HUES6 (cell line): ENCODE results near the gene ZFR2.
"Not testable (repeated sequence)": the region's sequence is repeated elsewhere in the genome, so short reads cannot be mapped to it uniquely, and the experiment has no call there.

Experiments used
- H3K27ac ChIP-seq: 2 replicates; pipeline ENCODE4 v1.7.0; 2013; ENCODE audit warnings: low read depth, mild to moderate bottlenecking, low read length, inconsistent platforms
- H3K27me3 ChIP-seq: 2 replicates; pipeline ENCODE4 v1.6.1; 2013; ENCODE audit warnings: low read length; ENCODE audit not compliant: control insufficient read depth, insufficient read depth
- H3K36me3 ChIP-seq: 2 replicates; pipeline ENCODE4 v1.6.1; 2013; ENCODE audit warnings: low read length; ENCODE audit not compliant: control insufficient read depth, insufficient read depth
- H3K4me1 ChIP-seq: 2 replicates; pipeline ENCODE4 v1.6.1; 2013; ENCODE audit warnings: low read length; ENCODE audit not compliant: control insufficient read depth, insufficient read depth
- H3K4me3 ChIP-seq: 2 replicates; pipeline ENCODE4 v1.5.1; 2013; ENCODE audit warnings: low read depth, low read length
- H3K9ac ChIP-seq: one replicate; pipeline ENCODE4 v1.6.1; 2013; ENCODE audit warnings: mild to moderate bottlenecking, low read length
- H3K9me3 ChIP-seq: 2 replicates; pipeline ENCODE4 v1.6.1; 2013; ENCODE audit warnings: low read depth, low read length; ENCODE audit not compliant: control insufficient read depth, insufficient read depth

The ZFR2 gene

DNA sequence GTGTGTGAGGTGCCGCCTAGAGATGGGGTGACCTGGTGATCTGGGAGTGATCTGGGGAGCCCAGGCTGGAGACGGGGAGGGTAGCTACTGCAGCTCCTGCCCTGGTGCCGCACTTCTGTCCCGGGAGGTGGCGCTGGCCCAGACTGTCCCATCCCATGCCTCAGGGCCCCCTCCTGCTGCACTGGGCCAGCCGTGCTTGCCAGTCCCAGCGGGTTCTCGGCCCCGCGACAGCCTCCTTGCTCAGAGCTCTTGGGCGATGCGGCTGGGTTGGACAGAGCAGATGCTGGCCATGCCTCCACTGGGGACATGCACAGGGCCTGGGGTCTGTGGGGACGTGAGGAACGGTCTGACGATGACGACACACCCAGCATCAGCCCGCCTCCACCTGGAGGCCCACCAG, 99.3 kb downstream of the ZFR2 start:
- H3K9me3 ChIP-seq, result no peaks in the 10 kb centered on the region
- no peak overlapping the region for H3K9ac ChIP-seq
- H3K4me1 ChIP-seq, result 0 out of 2 replicates have a peak, but pooled peaks cover 10% of the 10 kb centered on the region
- H3K27ac ChIP-seq, result no peak overlapping the region
- H3K36me3 ChIP-seq, result peaks cover 29% of the 10 kb centered on the region
- H3K27me3 ChIP-seq, result no peaks in the 10 kb centered on the region
- no peak overlapping the region for H3K4me3 ChIP-seq

DNA sequence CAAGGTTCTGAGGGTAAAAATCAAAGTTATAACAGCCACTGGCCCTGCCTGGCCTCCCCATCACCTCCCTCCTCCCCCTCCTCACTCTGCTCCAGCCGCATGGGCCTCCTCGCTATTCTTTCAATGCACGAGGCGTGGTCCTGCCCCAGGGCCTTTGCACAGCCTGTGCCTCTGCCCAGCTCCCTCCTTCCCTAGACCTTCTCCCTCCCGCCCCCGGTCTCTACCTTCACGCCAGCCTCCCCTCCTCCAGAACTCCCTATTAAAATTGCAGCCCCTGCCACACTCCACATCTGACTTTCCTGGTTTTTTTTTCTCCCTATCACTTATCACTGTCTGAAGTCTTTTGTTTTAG, 100.1 kb downstream of the ZFR2 start:
- peaks cover 29% of the 10 kb centered on the region for H3K36me3 ChIP-seq
- no peak overlapping the region for H3K4me3 ChIP-seq
- no peak overlapping the region for H3K9ac ChIP-seq
- no peaks in the 10 kb centered on the region for H3K9me3 ChIP-seq
- no peaks in the 10 kb centered on the region for H3K27me3 ChIP-seq
- no peak overlapping the region for H3K27ac ChIP-seq
- 0 out of 2 replicates have a peak, but pooled peaks cover 10% of the 10 kb centered on the region for H3K4me1 ChIP-seq

DNA sequence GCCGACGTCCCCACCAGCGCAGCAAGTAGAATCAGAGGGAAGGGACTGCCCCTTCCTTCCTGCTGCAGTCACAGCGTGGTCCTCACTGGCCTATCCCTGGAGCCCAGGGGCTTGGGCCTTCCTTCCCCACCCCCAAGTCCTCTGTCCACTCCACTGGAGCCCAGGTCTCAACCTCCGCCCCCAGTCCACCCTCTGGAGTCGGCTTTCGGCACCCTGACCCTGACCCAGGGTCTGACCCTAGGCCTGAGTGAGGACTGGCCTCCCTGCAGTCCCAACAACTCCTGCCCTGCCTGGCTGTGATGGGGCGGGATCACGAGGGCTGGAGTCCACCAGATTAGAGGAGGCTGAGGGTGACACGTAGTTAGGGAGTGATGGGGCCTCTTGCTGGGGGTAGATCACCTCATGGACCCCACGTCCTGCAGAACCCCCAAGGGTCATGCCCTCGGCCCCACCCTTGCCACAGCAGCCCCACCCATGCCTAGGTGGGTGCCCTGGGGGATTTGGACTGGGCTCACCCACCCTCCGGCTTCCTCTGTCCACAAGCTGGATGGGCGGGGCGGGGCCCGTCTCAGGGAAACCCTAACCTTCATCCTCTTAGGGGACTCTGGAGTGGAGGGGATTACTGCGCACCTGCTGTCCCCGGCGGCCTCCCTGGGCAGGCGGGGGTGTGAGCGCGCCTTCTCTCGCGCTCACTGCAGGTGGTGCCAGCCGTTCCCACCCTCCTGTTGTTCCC, 100.7 kb downstream of the ZFR2 start:
- Histone ChIP-seq H3K9me3 (no peaks in the 10 kb centered on the region), H3K4me3 (no peak overlapping the region), H3K36me3 (peaks cover 29% of the 10 kb centered on the region), H3K27me3 (no peaks in the 10 kb centered on the region), H3K4me1 (peaks cover 11% of the 10 kb centered on the region; the same call in 1 of the 2 replicates), H3K27ac (no peak overlapping the region), H3K9ac (no peak overlapping the region)

DNA sequence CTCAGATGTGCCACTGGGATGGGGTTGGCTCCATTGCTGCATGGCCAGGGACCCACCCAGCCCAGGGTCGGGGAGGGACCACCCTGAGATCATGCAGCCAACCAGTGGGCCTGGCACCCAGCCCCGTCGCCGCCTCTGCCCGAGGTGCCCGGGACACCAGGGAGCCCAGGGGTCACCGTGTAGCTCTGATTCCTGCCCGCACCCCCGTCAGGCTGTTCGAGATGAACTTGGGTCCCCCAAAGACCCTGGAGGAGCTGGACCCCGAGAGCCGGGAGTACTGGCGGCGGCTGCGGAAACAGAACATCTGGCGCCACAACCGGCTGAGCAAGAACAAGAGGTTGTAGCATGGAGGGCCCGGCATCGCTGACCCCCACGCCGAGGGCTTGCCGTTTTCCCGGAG, 101.8 kb downstream of the ZFR2 start:
- peaks cover 29% of the 10 kb centered on the region for H3K36me3 ChIP-seq

DNA sequence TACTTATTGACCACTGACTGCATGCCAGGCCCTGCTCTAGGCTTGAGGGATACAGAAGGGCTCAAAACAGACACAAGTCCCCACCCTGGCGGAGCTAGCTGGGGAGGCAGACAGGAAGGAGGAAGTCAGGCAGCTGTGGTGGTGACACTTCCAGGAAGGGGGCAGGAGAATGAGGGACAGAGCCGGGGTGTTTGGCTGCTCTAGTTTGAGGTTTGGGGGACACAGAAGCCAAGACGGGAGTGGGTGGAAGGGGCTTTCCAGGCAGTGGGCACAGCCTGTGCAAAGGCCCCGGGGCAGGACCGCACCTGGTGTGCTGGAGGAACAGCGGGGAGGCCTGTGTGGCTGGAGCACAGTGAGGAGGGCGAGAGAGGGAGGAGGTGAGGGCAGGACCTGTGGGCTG, 102.3 kb downstream of the ZFR2 start:
- Histone ChIP-seq H3K4me1 (peaks cover 11% of the 10 kb centered on the region; the same call in 1 of the 2 replicates), H3K4me3 (no peak overlapping the region), H3K36me3 (peaks cover 29% of the 10 kb centered on the region), H3K27ac (no peak overlapping the region), H3K9me3 (no peaks in the 10 kb centered on the region), H3K27me3 (no peaks in the 10 kb centered on the region), H3K9ac (no peak overlapping the region)

More for the DNA sequence above, 101.8 kb downstream of the ZFR2 start:
- Histone ChIP-seq H3K9ac (no peak overlapping the region), H3K4me1 (peaks cover 14% of the 10 kb centered on the region; the same call in 1 of the 2 replicates), H3K27ac (no peak overlapping the region), H3K27me3 (no peaks in the 10 kb centered on the region), H3K9me3 (no peaks in the 10 kb centered on the region), H3K4me3 (no peak overlapping the region)

DNA sequence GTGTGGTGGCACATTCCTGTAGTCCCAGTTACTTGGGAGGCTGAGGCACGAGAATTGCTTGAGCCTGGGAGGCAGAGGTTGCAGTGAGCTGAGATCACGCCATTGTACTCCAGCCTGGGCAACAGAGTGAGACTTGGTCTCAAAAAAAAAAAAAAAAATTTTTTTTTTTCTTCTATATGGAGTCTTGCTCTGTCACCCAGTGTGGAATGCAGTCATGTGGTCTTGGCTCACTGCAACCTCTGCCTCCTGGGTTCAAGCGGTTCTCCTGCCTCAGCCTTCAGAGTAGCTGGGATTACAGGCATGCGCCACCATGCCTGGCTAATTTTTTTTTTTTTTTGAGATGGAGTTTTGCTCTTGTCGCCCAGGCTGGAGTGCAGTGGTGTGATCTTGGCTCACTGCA, 103.1 kb downstream of the ZFR2 start:
- peaks cover 29% of the 10 kb centered on the region for H3K36me3 ChIP-seq
- H3K9ac ChIP-seq, H3K9me3 ChIP-seq: not testable (repeated sequence)

DNA sequence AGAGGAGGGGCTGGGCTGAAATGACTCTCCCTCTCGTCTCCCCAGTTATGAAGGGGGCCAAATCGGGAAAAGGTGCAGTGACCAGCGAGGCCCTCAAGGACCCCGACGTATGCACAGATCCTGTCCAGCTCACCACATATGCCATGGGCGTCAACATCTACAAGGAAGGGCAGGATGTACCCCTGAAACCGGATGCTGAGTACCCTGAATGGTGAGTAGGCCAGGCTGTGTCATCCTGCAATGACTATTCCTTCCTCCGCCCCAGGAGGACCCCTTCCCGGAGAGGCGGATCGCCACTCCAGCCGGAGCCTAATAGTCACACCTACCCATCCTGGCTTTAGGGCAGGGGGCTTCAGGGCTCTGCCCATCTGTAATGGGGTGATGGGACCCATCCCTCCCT, 103.7 kb downstream of the ZFR2 start:
- H3K27me3 ChIP-seq, result no peaks in the 10 kb centered on the region
- no peak overlapping the region for H3K4me3 ChIP-seq
- H3K4me1 ChIP-seq, result peaks cover 4% of the 10 kb centered on the region; the same call in 1 of the 2 replicates

More for the DNA sequence above, 103.1 kb downstream of the ZFR2 start:
- not testable (repeated sequence) for H3K27me3 ChIP-seq, H3K27ac ChIP-seq, H3K4me3 ChIP-seq, H3K4me1 ChIP-seq

DNA sequence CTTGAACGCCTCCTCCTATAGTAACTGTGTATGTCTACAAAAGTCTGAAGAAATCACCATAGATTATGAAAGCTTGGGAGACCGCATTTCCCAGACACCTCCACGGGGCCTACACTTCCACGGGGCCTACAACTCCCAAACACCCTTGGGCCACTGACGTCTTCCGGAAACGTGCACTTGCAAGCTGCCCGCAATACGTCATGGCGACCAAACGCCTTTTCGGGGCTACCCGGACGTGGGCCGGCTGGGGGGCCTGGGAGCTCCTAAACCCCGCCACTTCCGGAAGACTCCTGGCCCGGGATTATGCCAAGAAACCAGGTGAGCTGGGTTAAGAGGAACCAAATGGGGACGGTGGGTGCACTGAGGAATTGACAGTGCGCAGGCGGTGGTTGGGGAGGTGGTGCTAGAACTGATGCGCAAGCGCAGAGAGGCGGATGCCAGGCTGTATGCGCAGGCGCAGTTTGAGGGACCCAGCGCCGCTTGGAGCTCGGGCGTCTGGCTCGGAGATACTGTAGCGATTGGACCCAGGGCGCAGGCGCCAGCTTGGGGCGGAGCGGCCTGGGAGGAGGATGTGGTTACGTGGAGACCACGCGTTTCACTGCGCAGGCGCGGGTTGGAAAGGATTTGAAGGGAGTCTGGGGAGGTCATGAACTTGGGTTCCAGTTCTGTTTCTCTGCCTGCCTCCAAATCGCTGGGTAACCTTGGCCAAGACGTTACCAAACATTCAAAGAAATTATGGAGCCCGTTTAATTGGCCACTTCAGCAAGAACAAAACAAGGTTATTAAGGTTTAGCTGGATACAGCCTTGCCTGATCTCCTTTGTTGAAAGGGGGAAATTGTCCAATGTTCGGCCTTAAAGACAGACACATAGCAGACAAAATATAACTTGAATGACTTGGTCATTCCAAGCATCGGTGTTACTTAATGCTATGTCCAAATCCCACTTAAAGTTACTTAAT, 106.1 kb downstream of the ZFR2 start, which contains the start of gene MRPL54:
Gene MRPL54 (plus strand): TSS at position 182 of the 959 bp plus-strand sequence. CDS start 19 bp downstream, at position 201.
- Histone ChIP-seq H3K4me3 (peak within 1 kb of the TSS; percentile 92), H3K4me1 (peaks cover 4% of the 10 kb centered on the region; the same call in 1 of the 2 replicates)

More for the DNA sequence above, 103.7 kb downstream of the ZFR2 start:
- Histone ChIP-seq H3K36me3 (peaks cover 29% of the 10 kb centered on the region), H3K27ac (no peak overlapping the region), H3K9ac (no peak overlapping the region), H3K9me3 (no peaks in the 10 kb centered on the region)

DNA sequence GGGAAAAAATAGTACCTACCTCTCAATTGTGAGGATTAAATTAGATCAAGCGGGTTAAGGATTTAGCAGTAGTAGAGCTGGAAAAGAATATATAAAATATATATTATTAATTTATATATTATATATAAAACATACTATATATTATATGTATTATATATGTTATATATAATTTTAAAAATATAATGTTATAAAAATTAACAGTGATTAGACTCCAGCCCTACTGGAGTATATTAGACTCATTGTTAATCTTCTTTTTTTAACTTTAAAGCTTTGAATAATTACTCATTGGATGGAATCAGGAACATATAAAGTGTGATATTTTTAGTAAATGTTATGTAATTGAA, 106.7 kb downstream of the ZFR2 start:
- Histone ChIP-seq H3K9ac (no peak overlapping the region), H3K4me3 (peak overlapping the region; percentile 92)

More for the DNA sequence above, 106.1 kb downstream of the ZFR2 start, which contains the start of gene MRPL54:
- no peaks in the 10 kb centered on the region for H3K27me3 ChIP-seq
- peak within 1 kb of the TSS; percentile 96 for H3K9ac ChIP-seq
- H3K27ac ChIP-seq, result peak within 1 kb of the TSS; percentile 93
- H3K9me3 ChIP-seq, result no peaks in the 10 kb centered on the region
- H3K36me3 ChIP-seq, result peaks cover 31% of the 10 kb centered on the region

DNA sequence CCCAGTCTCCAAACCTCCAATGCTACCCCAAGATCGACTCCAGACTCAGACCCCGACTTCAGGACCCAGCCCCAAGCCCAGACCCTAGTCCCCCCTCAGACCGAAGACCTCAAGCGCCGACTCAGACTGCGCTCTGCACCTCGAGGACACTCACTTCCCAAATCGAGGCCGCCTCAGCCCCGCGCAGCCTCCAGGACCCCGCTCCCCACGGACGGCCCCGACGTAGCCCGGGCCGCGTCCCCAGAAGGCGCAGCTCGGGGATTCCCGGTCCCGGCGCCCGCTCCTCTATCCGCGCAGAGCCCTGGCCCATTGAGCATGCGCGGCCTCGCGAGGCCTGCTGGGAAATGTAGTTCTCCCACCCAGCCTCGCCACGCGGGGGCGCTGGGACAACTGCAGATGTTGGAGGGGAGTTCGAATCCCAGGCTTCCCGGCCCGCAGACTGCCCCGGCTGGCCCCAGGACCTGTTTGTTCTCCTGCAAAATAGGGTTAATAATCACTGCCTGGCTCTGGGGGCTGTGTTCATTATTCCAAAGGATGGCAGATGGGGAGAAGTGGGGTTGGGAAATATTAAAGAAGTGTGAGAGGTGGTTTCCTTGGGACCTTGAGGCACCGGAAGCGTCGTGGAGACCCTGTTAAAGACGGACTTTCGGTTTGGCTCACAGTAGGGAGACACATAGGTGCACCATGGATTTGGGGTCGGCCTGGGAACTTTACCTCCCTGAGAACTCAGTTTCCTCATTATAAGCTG, 107.3 kb downstream of the ZFR2 start, which contains the start of gene APBA3:
Gene APBA3 (minus strand): TSS at position 311 of the 748 bp plus-strand sequence. CDS start 1,428 bp downstream, outside the sequence.
- H3K9me3 ChIP-seq, result no peaks in the 10 kb centered on the region
- peaks cover 4% of the 10 kb centered on the region; the same call in 1 of the 2 replicates for H3K4me1 ChIP-seq
- H3K4me3 ChIP-seq, result peak within 1 kb of the TSS; percentile 92
- no peaks in the 10 kb centered on the region for H3K27me3 ChIP-seq
- peaks cover 23% of the 10 kb centered on the region for H3K36me3 ChIP-seq
- peak within 1 kb of the TSS; percentile 96 for H3K9ac ChIP-seq
- H3K27ac ChIP-seq, result peak within 1 kb of the TSS; percentile 93

More for the DNA sequence above, 106.7 kb downstream of the ZFR2 start:
- no peaks in the 10 kb centered on the region for H3K9me3 ChIP-seq
- no peak overlapping the region for H3K27ac ChIP-seq
- peaks cover 28% of the 10 kb centered on the region for H3K36me3 ChIP-seq
- peaks cover 4% of the 10 kb centered on the region; the same call in 1 of the 2 replicates for H3K4me1 ChIP-seq
- no peaks in the 10 kb centered on the region for H3K27me3 ChIP-seq
